OCI-LY7 (cell line): ENCODE data around the gene SMPDL3A. TPM values are rescaled to one million over a fixed set of nuclear protein-coding genes. Genes with fewer than 3 reads are reported as not detected.

Experiments used
- BruUV-seq: library from RNA; stranded (reverse); fragments of 400-500 nt; replicated peaks from 2 replicates; lab custom pipeline; 2021; lab: Mats Ljungman, UMichigan
- CTCF ChIA-PET: fragments of 300-600 bp; sonication (Branson Sonifier 250); formaldehyde crosslinking; loops from one replicate; lab custom pipeline; 2022; ENCODE audit warnings: antibody characterized with exemption; ENCODE audit not compliant: unreplicated experiment; lab: Charles Lee
- POLR2A ChIA-PET: fragments of 300-600 bp; sonication (Branson Sonifier 250); formaldehyde crosslinking; loops from one replicate; lab custom pipeline; 2022; ENCODE audit warnings: antibody characterized with exemption; lab: Charles Lee
- DNase-seq: peaks from one replicate; pipeline ENCODE4 v3.0.0-alpha.2; 2015; ENCODE audit warnings: low spot score
- H2AFZ ChIP-seq: fragments of 200-600 bp; sonication (generic), shearing (Covaris generic); 2 replicates; pipeline ENCODE4 v1.6.1; 2014; ENCODE audit warnings: mild to moderate bottlenecking, antibody characterized with exemption, low read length, moderate library complexity
- H3K27ac ChIP-seq: fragments of 200-600 bp; sonication (generic); 2 replicates; pipeline ENCODE4 v1.5.1; 2014; ENCODE audit warnings: mixed run types, low read depth, mild to moderate bottlenecking, moderate library complexity, low read length, inconsistent platforms; ENCODE audit not compliant: poor library complexity, severe bottlenecking
- H3K36me3 ChIP-seq: fragments of 200-600 bp; sonication (generic); 2 replicates; pipeline ENCODE4 v1.6.1; 2014; ENCODE audit warnings: mild to moderate bottlenecking, antibody characterized with exemption, low read length, moderate library complexity, mixed read lengths; ENCODE audit not compliant: insufficient read depth
- H3K4me1 ChIP-seq: fragments of 200-600 bp; sonication (generic); 2 replicates; pipeline ENCODE4 v1.5.1; 2014; ENCODE audit warnings: mild to moderate bottlenecking, low read length; ENCODE audit not compliant: insufficient read depth, poor library complexity, severe bottlenecking
- H3K4me2 ChIP-seq: fragments of 200-600 bp; sonication (generic); 2 replicates; pipeline ENCODE4 v1.6.1; 2014; ENCODE audit warnings: mild to moderate bottlenecking, low read length
- H3K4me3 ChIP-seq: fragments of 200-600 bp; sonication (generic); 2 replicates; pipeline ENCODE4 v1.5.1; 2014; ENCODE audit warnings: mild to moderate bottlenecking, low read depth, low read length; ENCODE audit not compliant: poor library complexity, severe bottlenecking
- H3K79me2 ChIP-seq: fragments of 200-600 bp; sonication (generic); 2 replicates; pipeline ENCODE4 v1.6.1; 2016; ENCODE audit warnings: low read depth, mild to moderate bottlenecking, low read length, moderate library complexity, mixed read lengths; ENCODE audit not compliant: insufficient read depth
- H3K9me2 ChIP-seq: fragments of 200-600 bp; sonication (generic); 2 replicates; pipeline ENCODE4 v1.6.1; 2016; ENCODE audit warnings: mild to moderate bottlenecking, low read length, mixed read lengths; ENCODE audit not compliant: insufficient read depth
- H3K9me3 ChIP-seq: fragments of 200-600 bp; sonication (generic); 2 replicates; pipeline ENCODE4 v1.6.1; 2014; ENCODE audit warnings: mild to moderate bottlenecking, mixed run types, low read length, mixed read lengths
- H4K20me1 ChIP-seq: fragments of 200-600 bp; sonication (generic); 2 replicates; pipeline ENCODE4 v1.6.1; 2014; ENCODE audit warnings: mild to moderate bottlenecking, antibody characterized with exemption, low read length, moderate library complexity, mixed read lengths; ENCODE audit not compliant: insufficient read depth
- EZH2phosphoT487 ChIP-seq: fragments of 200-600 bp; sonication (generic); IDR thresholded peaks from 2 replicates; pipeline ENCODE4 v1.6.1; 2018; ENCODE audit warnings: low read depth, borderline replicate concordance, mild to moderate bottlenecking, mixed run types, antibody characterized with exemption, low read length, moderate library complexity, mixed read lengths
- intact Hi-C: fragments of 100-400 bp; cut with micrococcal nuclease; formaldehyde crosslinking; loops from one replicate; pipeline ENCODE4 v1.10.0; 2022; ENCODE audit not compliant: unreplicated experiment
- total RNA-seq, 2 experiments: library from RNA; depleted of rRNA in 1 of 2; stranded (reverse); fragments of >200 nt in 1 of 2; shearing (Covaris generic) in 1 of 2; gene quantifications; 2 replicates each; pipeline ENCODE4 v1.2.3, GENCODE V29; 2014 to 2022
- TF ChIP-seq, protein P1 (sequence below): fragments of 200-600 bp; sonication (generic); conservative IDR thresholded peaks from 2 replicates; pipeline ENCODE4 v1.5.1; 2014; ENCODE audit warnings: mild to moderate bottlenecking, antibody characterized with exemption, low read length, moderate library complexity, mixed read lengths

SMPDL3A gene
- total RNA-seq, 2 experiments from 2014 or later = not detected

GRCh38 chr6:122755901-122756300 lies 33.2 kb upstream of the SMPDL3A start:
- Histone ChIP-seq H3K4me3 (no peak overlapping the region), H3K9me2 (no peaks in the 10 kb centered on the region), H4K20me1 (no peaks in the 10 kb centered on the region), H3K4me2 (no peak overlapping the region), H3K27ac (no peak overlapping the region), H2AFZ (no peak overlapping the region), H3K9me3 (no peaks in the 10 kb centered on the region), H3K36me3 (no peaks in the 10 kb centered on the region), H3K79me2 (no peaks in the 10 kb centered on the region), H3K4me1 (no peaks in the 10 kb centered on the region)
- POLR2A ChIA-PET = no interaction called here
- intact Hi-C loops = no loop called here
- TF ChIP-seq EZH2phosphoT487 = no peak
- TF ChIP-seq, protein P1, sequence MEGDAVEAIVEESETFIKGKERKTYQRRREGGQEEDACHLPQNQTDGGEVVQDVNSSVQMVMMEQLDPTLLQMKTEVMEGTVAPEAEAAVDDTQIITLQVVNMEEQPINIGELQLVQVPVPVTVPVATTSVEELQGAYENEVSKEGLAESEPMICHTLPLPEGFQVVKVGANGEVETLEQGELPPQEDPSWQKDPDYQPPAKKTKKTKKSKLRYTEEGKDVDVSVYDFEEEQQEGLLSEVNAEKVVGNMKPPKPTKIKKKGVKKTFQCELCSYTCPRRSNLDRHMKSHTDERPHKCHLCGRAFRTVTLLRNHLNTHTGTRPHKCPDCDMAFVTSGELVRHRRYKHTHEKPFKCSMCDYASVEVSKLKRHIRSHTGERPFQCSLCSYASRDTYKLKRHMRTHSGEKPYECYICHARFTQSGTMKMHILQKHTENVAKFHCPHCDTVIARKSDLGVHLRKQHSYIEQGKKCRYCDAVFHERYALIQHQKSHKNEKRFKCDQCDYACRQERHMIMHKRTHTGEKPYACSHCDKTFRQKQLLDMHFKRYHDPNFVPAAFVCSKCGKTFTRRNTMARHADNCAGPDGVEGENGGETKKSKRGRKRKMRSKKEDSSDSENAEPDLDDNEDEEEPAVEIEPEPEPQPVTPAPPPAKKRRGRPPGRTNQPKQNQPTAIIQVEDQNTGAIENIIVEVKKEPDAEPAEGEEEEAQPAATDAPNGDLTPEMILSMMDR = no peak
- no TSS peak for BruUV-seq
- CTCF ChIA-PET = no interaction called here
- DNase-seq = no peak

GRCh38 chr6:122758927-122759334 lies 30.1 kb upstream of the SMPDL3A start:
- CTCF ChIA-PET = no interaction called here
- Histone ChIP-seq H3K4me3 (no peak overlapping the region), H2AFZ (no peak overlapping the region), H3K79me2 (no peaks in the 10 kb centered on the region), H3K4me2 (no peak overlapping the region), H3K27ac (no peak overlapping the region), H3K9me2 (no peaks in the 10 kb centered on the region), H3K9me3 (no peaks in the 10 kb centered on the region), H3K36me3 (no peaks in the 10 kb centered on the region), H3K4me1 (no peaks in the 10 kb centered on the region), H4K20me1 (no peaks in the 10 kb centered on the region)
- POLR2A ChIA-PET = no interaction called here
- no peak for DNase-seq
- TF ChIP-seq EZH2phosphoT487 = no peak
- TF ChIP-seq, protein P1 = no peak
- no TSS peak for BruUV-seq
- intact Hi-C loops = no loop called here

GRCh38 chr6:122760330-122760729 lies 28.7 kb upstream of the SMPDL3A start:
- ChIA-PET CTCF (no interaction called here), POLR2A (interaction anchor here (0.6 to 1.0 kb wide), 3 partner anchors 9 to 1573 kb away, joined by 3 read pairs; no protein-coding TSS in a partner anchor)
- H3K79me2 ChIP-seq = no peaks in the 10 kb centered on the region
- no peak overlapping the region for H3K4me2 ChIP-seq
- no peak for TF ChIP-seq EZH2phosphoT487
- TF ChIP-seq, protein P1 = no peak
- no peaks in the 10 kb centered on the region for H3K4me1 ChIP-seq
- intact Hi-C loops = no loop called here
- H2AFZ ChIP-seq = no peak overlapping the region
- no peak overlapping the region for H3K27ac ChIP-seq
- no peaks in the 10 kb centered on the region for H3K9me2 ChIP-seq
- no peaks in the 10 kb centered on the region for H3K36me3 ChIP-seq
- BruUV-seq = no TSS peak
- no peak for DNase-seq
- no peaks in the 10 kb centered on the region for H4K20me1 ChIP-seq
- H3K4me3 ChIP-seq = no peak overlapping the region
- H3K9me3 ChIP-seq = no peaks in the 10 kb centered on the region
